Measurements from ENCODE around the gene RBL2.

- TF ChIP-seq ZNF274 (IDR thresholded peaks at IDR 0.05; ENCODE audit: borderline replicate concordance, extremely low read depth, low read length) (no peak), EZH2 (IDR thresholded peaks at IDR 0.05; ENCODE audit: low read depth, low read length, severe bottlenecking) (no peak), POLR2AphosphoS5 (IDR thresholded peaks at IDR 0.05; ENCODE audit: low read depth, low read length) (no peak), POLR2A (IDR thresholded peaks at IDR 0.05; ENCODE audit: control extremely low read depth in 1 of 2, low read depth in 2 of 2, low read length in 2 of 2) (no peak), TCF12 (IDR thresholded peaks at IDR 0.05; ENCODE audit: low read depth, low read length) (no peak), SP1 (IDR thresholded peaks at IDR 0.05; ENCODE audit: low read depth, low read length) (no peak), CTCF (IDR thresholded peaks at IDR 0.05; ENCODE audit: control extremely low read depth in 1 of 3, insufficient read depth in 1 of 3, low read depth in 1 of 3, low read length in 3 of 3) (no peak), TBP (IDR thresholded peaks at IDR 0.05; ENCODE audit: low read depth, low read length) (no peak)
Measured at GRCh38 chr16:53507464-53508179, 73.4 kb downstream of the RBL2 start.
